ENCODE measurements around the gene SP140. TPM values are rescaled to one million over a fixed set of nuclear protein-coding genes. Genes with fewer than 3 reads are reported as not detected.

The SP140 gene
- total and polyA plus RNA-seq, 2 of the 13 experiments (the other 11 are each of a cell fraction or from before 2014, with no cell fraction given), result 0.57 to 0.80 TPM

- no peak overlapping the region for H3K4me2 ChIP-seq (ENCODE audit: low read depth, low read length)
- H3K4me1 ChIP-seq (ENCODE audit: insufficient read depth, low read length), result 0 out of 2 replicates have a peak, but pooled peaks cover under 1% of the 10 kb centered on the region
- CTCF ChIA-PET (ENCODE audit: low intra/inter-chr PET ratio, low total read pairs), result no interaction called here
- peaks cover 10% of the 10 kb centered on the region; the same call in 1 of the 2 replicates for H3K9me3 ChIP-seq (ENCODE audit: low read length)
- H3K9ac ChIP-seq (ENCODE audit: insufficient read depth, low read depth, low read length), result no peak overlapping the region
- no peak for ATAC-seq
- H4K20me1 ChIP-seq (ENCODE audit: insufficient read depth, low read length), result no peaks in the 10 kb centered on the region
- in situ Hi-C loops (cut with HindIII; ENCODE audit: extremely low pct_ligation_motif_present, low pct_unique_long_range_greater_than_20kb) (no loop called here), intact Hi-C loops (cut with micrococcal nuclease; ENCODE audit: unreplicated experiment) (no loop called here)
- H2AFZ ChIP-seq (ENCODE audit: low read length), result no peak overlapping the region
- no peak overlapping the region for H3K4me3 ChIP-seq (replicated peaks in 1 of 3; ENCODE audit: insufficient read depth in 1 of 3, low read depth in 2 of 3, low read length in 3 of 3)
- 4% methylated on average over 3 of the region's 3 CpGs for WGBS (ENCODE audit: low lambda C conversion rate)
- no peak overlapping the region for H3K27ac ChIP-seq (ENCODE audit: extremely low read length, insufficient read depth, low read length)
- BruUV-seq (replicated peaks), result no TSS peak
- no peak for FAIRE-seq
- TF ChIP-seq ZBTB8A (CRISPR knock-in tag; IDR thresholded peaks at IDR 0.05; ENCODE audit: borderline replicate concordance, low read depth) (no peak), KDM2A (CRISPR knock-in tag; IDR thresholded peaks at IDR 0.05; ENCODE audit: borderline replicate concordance, low read depth) (no peak), ZNF317 (CRISPR knock-in tag; IDR thresholded peaks at IDR 0.05) (no peak), MXD3 (CRISPR knock-in tag; IDR thresholded peaks at IDR 0.05) (no peak), ZNF512B (CRISPR knock-in tag; IDR thresholded peaks at IDR 0.05; ENCODE audit: borderline replicate concordance) (no peak), RNF2 (conservative IDR thresholded peaks at IDR 0.05; ENCODE audit: low read depth) (no peak), MYPOP (CRISPR knock-in tag; IDR thresholded peaks at IDR 0.05) (no peak), PPARG (CRISPR knock-in tag; conservative IDR thresholded peaks at IDR 0.05) (no peak), MAZ (IDR thresholded peaks at IDR 0.05; ENCODE audit: borderline replicate concordance, low read depth, low read length) (no peak), MAZ (CRISPR knock-in tag; IDR thresholded peaks at IDR 0.05; ENCODE audit: low read depth) (no peak), ZNF282 (IDR thresholded peaks at IDR 0.05; ENCODE audit: partially characterized antibody) (no peak), ZNF547 (CRISPR knock-in tag; IDR thresholded peaks at IDR 0.05) (no peak)
- TF ChIP-seq, protein P1, sequence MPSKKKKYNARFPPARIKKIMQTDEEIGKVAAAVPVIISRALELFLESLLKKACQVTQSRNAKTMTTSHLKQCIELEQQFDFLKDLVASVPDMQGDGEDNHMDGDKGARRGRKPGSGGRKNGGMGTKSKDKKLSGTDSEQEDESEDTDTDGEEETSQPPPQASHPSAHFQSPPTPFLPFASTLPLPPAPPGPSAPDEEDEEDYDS (CRISPR knock-in tag; IDR thresholded peaks at IDR 0.05), result no peak
- TF ChIP-seq, protein P2, sequence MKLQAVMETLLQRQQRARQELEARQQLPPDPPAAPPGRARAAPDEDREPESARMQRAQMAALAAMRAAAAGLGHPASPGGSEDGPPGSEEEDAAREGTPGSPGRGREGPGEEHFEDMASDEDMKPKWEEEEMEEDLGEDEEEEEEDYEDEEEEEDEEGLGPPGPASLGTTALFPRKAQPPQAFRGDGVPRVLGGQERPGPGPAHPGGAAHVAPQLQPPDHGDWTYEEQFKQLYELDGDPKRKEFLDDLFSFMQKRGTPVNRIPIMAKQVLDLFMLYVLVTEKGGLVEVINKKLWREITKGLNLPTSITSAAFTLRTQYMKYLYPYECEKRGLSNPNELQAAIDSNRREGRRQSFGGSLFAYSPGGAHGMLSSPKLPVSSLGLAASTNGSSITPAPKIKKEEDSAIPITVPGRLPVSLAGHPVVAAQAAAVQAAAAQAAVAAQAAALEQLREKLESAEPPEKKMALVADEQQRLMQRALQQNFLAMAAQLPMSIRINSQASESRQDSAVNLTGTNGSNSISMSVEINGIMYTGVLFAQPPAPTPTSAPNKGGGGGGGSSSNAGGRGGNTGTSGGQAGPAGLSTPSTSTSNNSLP (IDR thresholded peaks at IDR 0.05; ENCODE audit: low read depth, low read length), result no peak
- no peak for DNase-seq (ENCODE audit: low spot score)
- POLR2A ChIA-PET, result no interaction called here
- no peaks in the 10 kb centered on the region for H3K36me3 ChIP-seq (replicated peaks in 1 of 2; ENCODE audit: control insufficient read depth in 1 of 2, insufficient read depth in 2 of 2, low read length in 2 of 2)
- peaks cover 0 to 8% of the 10 kb centered on the region in 2 experiments; a peak in 2 of 5 replicates for H3K27me3 ChIP-seq (ENCODE audit: control insufficient read depth in 1 of 2, insufficient read depth in 2 of 2, low read length in 2 of 2)
- H3K79me2 ChIP-seq (ENCODE audit: insufficient read depth, low read length), result no peaks in the 10 kb centered on the region
Measured at GRCh38 chr2:230231251-230231650, 5.7 kb downstream of the SP140 start.
